ENCODE results near the gene CARMIL1. TPM values are rescaled to one million over a fixed set of nuclear protein-coding genes. Genes with fewer than 3 reads are reported as not detected.

CARMIL1 gene
- total RNA-seq, 1 experiment from 2014 or later = 9.8 TPM

DNA sequence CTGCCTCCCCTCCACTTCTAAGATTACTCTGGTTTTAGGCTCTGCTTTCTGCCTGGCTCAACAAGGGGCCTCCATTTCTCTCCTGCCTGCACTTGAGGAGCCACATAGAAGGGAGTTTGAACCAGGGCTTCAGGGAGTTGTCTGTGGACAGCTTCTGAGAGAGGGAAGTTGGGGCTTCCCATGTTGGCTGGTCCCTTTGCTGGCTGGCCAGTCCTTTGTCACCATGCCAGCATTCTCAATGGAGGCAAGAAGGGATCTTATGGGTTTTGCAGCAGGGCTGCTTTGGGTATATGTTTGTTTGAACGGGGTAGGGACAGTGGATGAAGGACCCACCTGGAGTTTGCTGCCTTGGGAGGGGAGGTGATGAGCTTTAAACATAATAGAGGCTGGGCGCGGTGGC is 124.9 kb downstream of the CARMIL1 start:
- DNase-seq (ENCODE audit: low read depth) = no peak

DNA sequence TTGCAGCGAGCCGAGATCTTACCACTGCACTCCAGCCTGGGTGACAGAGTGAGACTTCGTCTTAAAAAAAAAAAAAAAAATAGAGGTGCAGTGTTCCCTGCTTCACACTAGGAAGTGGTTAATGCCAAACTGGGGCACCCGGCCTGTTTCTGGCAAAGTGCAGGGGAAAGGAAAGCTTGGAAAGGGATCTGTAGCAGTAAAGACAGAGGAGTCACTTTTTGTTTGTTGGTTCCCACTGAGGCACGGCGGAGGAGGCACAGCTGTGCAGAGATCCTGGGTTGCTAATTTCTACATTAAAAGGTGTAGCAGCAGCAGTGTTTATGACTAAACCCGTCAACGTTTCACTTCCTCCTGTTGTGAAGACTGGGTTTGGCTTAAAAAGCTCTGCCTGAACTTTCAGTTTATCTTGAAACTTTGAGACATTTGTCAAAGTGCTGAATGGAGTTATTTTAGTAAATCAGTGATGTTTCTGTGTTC is 125.6 kb downstream of the CARMIL1 start:
- no peak for DNase-seq (ENCODE audit: low read depth)

DNA sequence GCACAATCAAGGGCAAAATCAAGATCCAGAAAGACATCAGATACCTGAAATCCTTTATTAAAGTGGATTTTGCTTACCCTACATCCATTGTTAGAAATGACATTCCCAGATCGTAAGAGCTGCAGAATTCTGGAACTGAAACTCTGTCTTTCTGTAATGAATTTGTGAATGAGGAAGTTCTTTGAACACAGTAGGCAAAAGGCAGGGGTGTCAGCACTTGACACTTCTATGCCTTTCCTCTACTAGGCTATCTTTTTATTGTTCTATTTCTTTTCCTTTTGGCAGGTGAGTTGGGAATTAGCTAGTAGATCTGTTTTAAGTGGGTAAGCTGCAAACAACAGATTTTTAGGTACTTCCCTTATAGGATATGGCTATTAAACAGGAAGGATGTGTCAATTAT is 126.3 kb downstream of the CARMIL1 start:
- no peak for DNase-seq (ENCODE audit: low read depth)

DNA sequence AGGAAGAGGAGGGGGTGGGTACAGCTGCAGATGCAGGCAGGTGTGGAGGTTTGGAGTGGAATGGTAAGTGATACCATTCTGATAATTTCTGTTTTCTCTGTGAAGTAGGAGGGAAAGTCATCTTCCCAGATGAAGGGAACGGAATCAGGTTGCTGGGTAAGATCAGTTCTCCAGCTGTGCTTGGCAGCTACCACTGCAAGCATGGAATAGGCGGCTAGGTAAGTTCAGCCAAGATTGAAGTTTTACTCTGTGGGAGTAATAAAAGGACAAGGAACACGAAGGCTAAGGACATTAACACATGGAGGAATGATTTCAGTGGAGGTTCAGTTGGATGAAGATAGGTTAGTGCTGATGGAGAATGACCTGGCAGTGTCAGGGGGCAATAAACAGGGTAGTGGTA is 128.3 kb downstream of the CARMIL1 start:
- DNase-seq (ENCODE audit: low read depth) = no peak

DNA sequence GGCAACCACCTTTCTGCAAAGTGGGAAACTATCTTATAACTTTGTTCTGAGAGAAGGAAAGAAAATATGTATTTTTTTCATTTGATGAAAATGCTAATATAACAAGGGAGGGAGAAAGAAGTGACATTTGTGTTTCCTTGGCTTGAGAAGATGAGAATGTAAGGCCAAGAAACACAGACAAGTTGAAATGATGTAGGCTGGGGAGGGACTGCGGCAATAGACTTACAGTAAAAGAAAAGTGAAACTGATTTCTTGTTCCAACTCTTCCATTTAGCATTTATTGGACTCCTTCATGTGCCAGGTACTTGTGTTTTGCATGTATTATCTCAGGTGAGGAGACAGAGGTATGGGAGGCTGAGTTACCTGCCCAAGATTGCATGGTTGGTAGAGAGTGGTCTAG is 130.9 kb downstream of the CARMIL1 start:
- DNase-seq (ENCODE audit: low read depth) = no peak

DNA sequence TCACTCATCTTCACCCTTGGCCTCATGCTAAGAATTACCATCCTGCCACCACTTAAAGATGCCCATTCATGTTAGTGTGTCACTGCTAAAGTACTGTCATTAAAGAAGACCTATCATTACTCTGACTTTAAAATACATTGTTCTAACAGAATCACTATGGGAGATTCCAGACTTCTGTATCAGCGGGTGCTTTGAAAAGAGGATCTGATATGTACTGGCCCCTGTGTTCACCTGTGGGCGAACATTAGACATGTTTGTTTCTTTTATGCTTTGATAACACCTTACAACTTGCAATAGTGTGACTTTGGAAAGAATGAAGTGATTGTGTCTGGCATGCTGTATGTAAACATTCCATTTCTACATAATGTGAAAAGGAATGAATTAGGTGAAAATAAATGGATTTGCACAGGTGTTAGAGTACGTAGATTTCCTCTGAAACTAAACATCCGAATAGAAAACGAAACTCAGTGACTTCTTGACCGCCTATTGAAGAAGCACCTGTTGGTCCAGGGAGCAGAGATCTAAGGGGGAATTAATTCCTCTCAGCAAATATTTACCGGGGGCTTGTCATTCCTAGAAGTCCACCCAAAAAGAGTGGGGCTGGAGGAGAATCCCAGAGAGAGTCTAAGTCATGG is 132.3 kb downstream of the CARMIL1 start:
- no peak for DNase-seq (ENCODE audit: low read depth)

DNA sequence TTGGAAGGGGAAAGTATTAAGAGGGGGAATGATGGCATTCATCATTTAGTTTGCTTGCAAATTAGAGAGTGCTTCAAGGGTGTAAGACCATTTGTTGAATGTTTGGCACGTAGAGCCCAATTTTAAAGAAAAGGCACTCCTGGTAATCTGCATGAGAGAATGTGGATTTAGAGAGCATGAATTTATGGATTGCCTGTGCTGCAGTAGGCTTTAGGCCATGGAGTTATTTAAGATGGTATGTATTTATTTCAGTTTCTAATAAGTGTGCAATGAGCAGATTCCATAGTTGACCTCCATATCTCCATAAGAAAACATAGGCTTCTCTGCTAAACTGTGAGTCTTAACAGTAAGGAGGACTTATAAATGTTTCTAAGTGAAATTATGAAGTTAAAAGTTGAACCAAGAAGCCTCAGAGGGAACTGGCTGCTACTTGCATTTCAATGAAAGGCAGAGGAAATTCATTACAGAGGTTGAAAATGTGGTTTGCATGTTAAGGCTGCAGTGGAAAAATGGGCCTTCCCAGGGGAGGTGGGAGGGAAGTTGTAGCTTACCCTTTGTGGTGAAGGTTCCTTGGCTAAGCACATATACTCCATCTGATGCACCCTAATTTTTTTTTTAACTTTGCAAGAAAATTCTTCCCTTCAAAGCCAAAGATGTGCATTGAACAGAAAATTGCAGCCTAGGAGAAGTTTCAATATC is 134.2 kb downstream of the CARMIL1 start:
- no peak for DNase-seq (ENCODE audit: low read depth)

DNA sequence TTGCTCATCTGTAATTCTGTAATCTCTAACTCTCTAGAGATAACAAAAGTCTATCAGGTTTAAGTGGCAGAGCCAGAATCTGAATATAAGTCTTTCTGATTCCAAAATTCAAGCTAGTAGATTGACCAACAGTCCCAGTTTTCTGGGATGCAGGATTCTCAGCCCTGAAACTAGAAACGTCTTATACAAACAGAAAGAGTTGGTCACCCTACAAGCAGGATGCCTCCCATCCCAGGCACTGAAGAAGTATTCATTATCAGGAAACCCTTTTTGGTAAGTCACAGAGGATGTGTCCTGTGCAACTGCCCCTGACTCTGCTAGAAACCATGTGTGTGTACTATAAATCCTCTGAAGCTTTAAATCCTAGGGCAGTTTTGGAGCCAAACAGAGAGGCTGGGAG is 135.0 kb downstream of the CARMIL1 start:
- DNase-seq (ENCODE audit: low read depth) = peak; percentile 34

DNA sequence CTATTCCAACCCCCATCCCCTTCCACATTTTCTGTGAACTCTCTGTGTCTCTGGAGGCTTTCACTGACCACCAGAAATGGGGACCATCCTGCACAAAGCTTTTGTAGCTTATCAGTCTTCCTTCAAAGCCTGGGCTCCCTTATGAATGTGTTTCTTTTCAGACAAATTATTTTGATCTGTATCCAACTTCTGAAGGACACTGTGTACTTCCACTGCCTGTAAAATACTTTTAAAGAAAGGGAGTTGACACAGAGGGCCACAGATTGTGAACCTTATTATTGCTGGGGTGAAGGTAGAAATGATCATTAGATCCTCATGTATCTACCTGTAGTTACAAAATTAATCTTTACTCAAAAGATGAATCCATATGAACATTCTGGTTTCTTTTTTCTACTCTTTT is 135.6 kb downstream of the CARMIL1 start:
- no peak for DNase-seq (ENCODE audit: low read depth)

DNA sequence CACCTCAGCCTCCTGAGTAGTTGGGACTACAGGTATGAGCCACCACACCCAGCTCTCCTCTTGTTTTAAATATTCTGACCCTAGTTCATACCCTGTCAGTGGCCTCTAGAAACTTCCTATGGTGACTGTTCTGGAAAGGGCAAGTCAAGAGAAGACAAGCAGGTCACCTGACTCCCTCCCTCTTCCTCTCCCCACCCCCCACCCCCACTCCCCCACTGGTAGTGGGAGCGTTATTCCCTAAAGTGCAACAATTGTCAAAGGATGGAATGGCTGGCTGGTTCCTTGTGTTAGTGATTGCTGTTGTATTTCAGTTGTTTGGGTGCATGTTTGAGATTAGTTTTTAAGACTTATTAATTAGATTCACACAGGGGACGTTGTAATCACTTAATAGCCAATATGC is 136.1 kb downstream of the CARMIL1 start:
- DNase-seq (ENCODE audit: low read depth) = no peak

DNA sequence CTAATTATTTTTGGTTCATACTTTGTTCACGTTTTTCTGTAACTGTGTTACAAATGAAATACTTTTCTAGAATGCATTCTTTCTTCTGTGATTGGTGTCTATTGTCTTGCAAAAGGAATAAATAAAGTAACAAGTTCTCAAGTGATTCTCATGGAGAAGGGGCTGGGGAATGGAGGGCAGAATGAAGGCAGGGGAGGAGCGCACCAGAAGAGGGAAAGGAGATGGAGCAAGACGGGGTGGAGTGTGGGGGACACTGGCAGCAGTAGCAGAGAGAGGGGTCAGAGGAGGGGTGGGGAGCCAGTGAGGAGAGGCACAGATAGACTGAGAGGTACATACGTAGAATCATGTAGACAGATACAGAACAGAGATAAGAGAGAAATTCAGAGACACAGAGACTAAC is 136.5 kb downstream of the CARMIL1 start:
- no peak for DNase-seq (ENCODE audit: low read depth)

DNA sequence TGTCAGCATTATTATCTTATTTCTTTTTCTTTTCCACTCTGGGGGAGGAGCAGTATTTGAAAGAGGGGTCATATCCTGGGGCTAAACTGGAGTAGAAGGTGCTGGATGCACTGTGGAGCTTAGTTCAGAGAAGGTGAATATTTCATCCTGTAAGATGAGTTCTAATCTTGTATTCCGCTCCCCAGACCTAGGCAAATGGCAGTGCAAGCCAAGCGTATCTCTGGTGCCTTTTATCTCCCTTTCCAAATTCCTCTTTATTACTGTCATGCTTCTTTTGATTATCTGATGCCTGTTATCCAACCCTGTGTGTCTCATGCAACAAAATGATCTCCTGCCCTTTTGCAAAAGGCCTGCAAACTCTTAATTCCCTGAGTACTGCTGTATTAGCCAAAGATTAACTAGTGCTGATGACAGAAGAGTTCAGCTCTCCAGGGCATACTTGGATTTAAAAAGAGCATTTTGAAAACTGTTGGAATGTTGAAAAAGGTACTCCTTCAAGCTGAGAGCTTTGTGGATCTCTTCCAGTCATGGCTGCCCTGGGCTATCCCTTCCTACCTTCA is 138.0 kb downstream of the CARMIL1 start:
- DNase-seq (ENCODE audit: low read depth) = no peak

DNA sequence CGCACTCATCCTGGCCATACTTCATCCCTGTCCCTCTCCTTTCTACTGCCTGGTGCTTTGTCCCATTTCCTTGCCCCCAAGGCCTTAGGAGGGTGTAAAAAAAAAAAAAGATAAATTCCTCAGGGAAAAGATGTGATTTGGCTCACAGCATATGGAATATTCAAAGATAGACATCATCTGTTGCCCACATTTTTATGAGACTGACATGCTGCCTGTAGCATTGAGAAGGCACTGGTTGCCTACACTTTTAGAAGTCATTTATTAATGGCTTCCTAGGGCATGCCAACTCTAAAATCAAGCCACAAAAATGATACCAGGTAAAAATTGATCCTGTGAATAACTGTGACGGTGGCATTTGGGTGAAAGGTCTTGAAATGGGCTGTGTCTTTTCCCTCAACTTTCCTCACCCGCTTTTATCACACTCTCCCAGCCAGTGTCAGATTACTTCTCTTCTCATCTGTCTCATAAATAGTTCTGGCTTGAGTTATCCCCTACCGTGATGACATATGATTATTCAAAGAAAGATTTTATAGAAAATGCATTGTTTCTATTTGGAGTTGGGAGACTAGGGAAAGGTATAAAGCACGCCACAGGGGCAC is 139.4 kb downstream of the CARMIL1 start:
- no peak for DNase-seq (ENCODE audit: low read depth)

DNA sequence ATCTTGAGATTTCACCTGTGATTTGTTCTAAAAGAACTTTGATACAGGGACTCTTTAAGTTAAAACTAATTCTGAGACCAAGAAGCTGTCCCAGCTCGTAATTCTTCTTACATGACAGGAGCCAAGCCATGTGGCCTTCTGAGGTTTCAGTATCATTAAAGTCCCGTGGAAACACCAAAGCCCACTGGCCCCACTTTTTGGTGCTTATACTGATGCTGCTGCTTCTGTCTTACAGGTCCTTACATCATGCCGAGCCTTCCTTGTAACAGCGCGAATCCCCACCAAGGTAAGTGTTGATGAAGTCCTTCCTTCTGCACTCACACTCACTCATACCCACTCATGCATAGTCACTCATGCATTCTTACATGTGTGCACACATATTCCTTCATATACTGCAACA is 140.7 kb downstream of the CARMIL1 start:
- no peak for DNase-seq (ENCODE audit: low read depth)

DNA sequence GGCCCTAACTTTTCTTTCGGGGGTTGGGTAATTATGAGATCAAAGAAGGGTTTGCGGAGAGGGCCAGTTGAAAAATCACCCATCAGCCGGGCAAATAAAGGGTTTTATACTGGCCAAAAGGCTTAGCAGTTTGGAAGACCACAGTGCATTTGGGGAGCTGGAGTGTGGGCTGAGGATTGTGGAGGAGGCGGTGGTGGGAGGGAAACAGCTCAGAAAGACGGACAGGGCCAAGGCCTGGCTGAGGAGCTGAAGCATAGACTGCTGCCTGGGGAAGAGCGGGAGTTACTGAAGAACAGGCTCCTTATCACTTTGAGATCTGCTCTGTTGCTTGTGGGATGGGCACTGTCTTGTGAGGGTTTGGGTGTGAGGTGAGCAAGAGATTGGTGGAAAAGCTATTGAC is 144.2 kb downstream of the CARMIL1 start:
- no peak for DNase-seq (ENCODE audit: low read depth)

DNA sequence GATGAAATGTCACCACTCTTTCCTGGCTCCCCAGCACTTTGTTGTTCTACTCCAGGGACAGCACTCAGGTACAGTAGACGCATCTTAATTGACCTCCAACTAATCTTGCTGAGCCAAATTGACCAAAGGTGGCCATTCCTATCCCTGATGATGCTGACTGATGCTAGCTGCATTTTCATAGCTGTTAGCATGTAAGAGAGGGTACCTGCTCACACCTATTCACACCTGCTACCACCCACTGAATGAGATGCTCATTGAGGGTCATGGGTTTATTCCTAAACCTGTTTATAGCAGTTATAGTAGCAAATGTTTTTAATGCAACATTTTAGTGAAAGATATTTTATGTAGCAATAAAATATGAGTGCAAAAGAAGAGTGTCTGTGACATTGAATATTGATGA is 145.1 kb downstream of the CARMIL1 start:
- no peak for DNase-seq (ENCODE audit: low read depth)

DNA sequence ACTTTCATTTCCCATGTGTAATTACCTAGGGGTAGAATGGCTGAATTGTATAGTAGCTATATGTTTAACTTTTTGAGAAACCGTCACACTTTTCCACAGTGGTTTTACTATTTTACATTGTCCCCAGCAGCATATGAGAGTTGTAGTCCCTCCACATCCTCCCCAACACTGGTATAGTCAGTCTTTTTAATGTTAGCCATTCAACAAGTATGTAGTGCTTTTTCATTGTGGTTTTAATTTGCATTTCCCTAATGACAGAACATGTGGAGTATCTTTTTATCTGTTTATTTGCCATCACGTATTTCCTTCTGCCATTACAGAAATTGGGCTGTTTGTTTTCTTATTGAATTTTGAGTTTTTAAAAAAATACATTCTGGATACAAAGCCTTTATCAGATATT is 148.4 kb downstream of the CARMIL1 start:
- DNase-seq (ENCODE audit: low read depth) = no peak

DNA sequence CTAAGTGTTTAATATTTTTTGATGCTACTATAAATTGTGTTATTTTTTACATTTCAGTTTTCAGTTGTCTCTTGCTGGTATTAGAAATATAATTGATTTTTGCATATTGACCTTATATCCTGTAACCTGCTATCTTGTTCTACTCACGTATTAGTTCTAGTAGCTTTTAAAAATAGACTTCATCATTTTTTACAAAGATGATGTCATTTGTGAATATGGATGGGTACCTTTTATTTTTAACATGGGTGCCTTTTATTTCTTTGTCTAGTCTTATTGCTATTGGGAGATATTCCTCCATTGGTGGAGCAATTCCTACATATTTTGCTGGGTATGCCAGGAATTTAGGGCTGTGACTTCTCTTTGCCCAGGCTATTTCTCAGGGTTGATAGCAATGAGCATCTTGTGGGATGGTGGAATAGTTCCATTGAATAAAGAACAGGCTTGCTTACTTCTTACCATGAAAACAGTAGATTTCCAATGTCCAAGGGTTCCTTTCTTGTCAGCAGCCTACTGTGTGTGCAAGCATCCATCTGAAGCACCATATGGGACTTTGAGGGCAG is 149.7 kb downstream of the CARMIL1 start:
- DNase-seq (ENCODE audit: low read depth) = no peak

DNA sequence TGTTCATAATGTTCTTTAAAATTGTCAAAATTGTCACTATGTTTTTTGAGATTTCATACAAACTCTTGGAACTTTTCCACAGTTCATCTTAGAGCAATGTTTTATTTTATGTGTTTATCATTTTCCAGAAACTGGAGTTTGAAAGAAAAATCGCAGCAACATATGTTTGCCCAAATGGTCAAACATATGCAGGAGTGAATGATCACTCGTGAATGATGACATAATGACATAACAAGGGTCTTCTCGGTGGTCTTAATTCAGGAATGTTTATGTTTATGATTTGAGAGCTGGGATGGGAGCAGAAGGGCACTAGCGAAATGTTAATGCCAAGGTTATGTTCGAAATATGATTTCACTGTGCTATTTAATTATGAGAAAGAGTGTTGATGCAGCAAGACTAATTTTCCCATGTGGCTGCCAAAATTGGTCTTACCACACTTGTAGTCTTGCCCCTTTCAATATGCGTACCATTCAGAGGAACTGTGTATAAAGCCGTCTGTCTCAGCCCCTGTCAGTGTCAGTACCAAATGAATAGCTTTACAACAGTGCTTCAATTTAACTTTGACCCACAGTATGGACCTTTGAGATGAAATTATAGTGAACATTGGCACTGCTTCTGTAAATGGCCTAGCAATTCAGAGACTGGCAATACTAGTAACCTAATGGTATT is 152.3 kb downstream of the CARMIL1 start:
- no peak for DNase-seq (ENCODE audit: low read depth)

DNA sequence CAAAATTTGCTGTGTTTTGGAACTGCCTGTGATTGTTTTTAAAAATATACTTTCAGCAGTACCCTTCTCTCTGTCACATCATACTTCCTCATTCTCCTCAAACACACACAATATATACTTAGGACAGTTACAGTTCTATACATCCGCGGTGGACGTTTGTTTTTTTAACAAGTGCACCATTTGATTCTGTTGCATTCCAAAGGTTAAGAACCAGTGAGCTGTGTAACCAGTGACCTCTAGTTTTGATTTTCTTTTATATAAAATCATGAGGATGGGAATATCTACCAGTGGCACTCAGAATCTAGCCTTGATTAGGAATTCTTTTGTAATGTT is 152.8 kb downstream of the CARMIL1 start:
- no peak for DNase-seq (ENCODE audit: low read depth)

DNA sequence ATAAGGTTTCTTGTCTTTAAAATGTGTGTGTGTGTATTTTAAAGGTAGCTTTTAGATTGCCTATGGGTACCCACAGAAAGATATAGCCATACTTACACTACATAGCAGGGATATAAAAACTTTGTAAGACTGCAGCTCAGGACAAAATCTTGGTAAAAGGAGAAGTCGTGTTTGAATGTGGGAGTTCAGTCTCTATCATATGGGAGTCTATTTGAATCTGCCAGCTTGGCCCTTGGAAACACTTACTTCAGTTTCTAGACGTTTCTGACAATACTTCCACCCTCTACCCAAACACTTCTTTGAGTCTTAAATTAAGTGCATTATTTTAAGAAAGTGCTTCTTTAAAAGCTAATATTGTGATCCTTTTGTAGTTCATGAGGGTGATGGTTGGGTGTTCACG is 155.7 kb downstream of the CARMIL1 start:
- no peak for DNase-seq (ENCODE audit: low read depth)

Data from HT1080 (cell line).